Measurements from ENCODE around the gene CEACAM4.

CEACAM4 gene

GRCh38 chr19:41591951-41592562, 34.8 kb downstream of the CEACAM4 start:
- H3K4me3 ChIP-seq (ENCODE audit: low read depth, low read length), result no peak overlapping the region
- TF ChIP-seq CTCF (IDR thresholded peaks at IDR 0.05; ENCODE audit: low read depth, low read length), result no peak

GRCh38 chr19:41590936-41591335, 35.9 kb downstream of the CEACAM4 start:
- no peak overlapping the region for H3K4me3 ChIP-seq (ENCODE audit: low read depth, low read length)
- TF ChIP-seq CTCF (IDR thresholded peaks at IDR 0.05; ENCODE audit: low read depth, low read length), result no peak

- no peak for TF ChIP-seq CTCF (IDR thresholded peaks at IDR 0.05; ENCODE audit: low read depth, low read length)
- H3K4me3 ChIP-seq (ENCODE audit: low read depth, low read length), result no peak overlapping the region
Measured at GRCh38 chr19:41589371-41589770, 37.5 kb downstream of the CEACAM4 start.

GRCh38 chr19:41588497-41589209, 38.2 kb downstream of the CEACAM4 start:
- TF ChIP-seq CTCF (IDR thresholded peaks at IDR 0.05; ENCODE audit: low read depth, low read length), result no peak

GRCh38 chr19:41587838-41588210, 39.0 kb downstream of the CEACAM4 start:
- H3K4me3 ChIP-seq (ENCODE audit: low read depth, low read length), result no peak overlapping the region
- no peak for TF ChIP-seq CTCF (IDR thresholded peaks at IDR 0.05; ENCODE audit: low read depth, low read length)

More at GRCh38 chr19:41588497-41589209, 38.2 kb downstream of the CEACAM4 start:
- no peak overlapping the region for H3K4me3 ChIP-seq (ENCODE audit: low read depth, low read length)

- no peak overlapping the region for H3K4me3 ChIP-seq (ENCODE audit: low read depth, low read length)
- TF ChIP-seq CTCF (IDR thresholded peaks at IDR 0.05; ENCODE audit: low read depth, low read length), result no peak
Measured at GRCh38 chr19:41587101-41587837, 39.6 kb downstream of the CEACAM4 start.

- TF ChIP-seq CTCF (IDR thresholded peaks at IDR 0.05; ENCODE audit: low read depth, low read length), result no peak
Measured at GRCh38 chr19:41586064-41586463, 40.8 kb downstream of the CEACAM4 start.

More at GRCh38 chr19:41586064-41586463, 40.8 kb downstream of the CEACAM4 start:
- H3K4me3 ChIP-seq (ENCODE audit: low read depth, low read length), result no peak overlapping the region
